ENCODE measurements around the gene PIR. TPM values are rescaled to one million over a fixed set of nuclear protein-coding genes. Genes with fewer than 3 reads are reported as not detected.

PIR gene
- total and polyA plus RNA-seq, 4 experiments from 2014 or later = 0.53 TPM; not detected in 3

- intact Hi-C loops (cut with micrococcal nuclease) = no loop called here
- no peak overlapping the region for H3K27ac ChIP-seq (ENCODE audit: low read depth, low read length)
- no peaks in the 10 kb centered on the region for H3K9me3 ChIP-seq (ENCODE audit: control insufficient read depth in 1 of 2, low read length in 2 of 2)
- ChIA-PET POLR2A (ENCODE audit: partially characterized antibody) (no interaction called here), CTCF (ENCODE audit: partially characterized antibody) (no interaction called here)
- Mint-ChIP-seq H3K36me3 (no peaks in the 10 kb centered on the region), H3K27ac (no peak overlapping the region), H3K9me3 (peaks cover 0 to 2% (median 0%) of the 10 kb centered on the region in 8 donors), H3K4me3 (no peak overlapping the region), H3K4me1 (no peaks in the 10 kb centered on the region), H3K27me3 (peaks cover 0 to 2% of the 10 kb centered on the region in 2 donors)
- no peaks in the 10 kb centered on the region for H3K27me3 ChIP-seq (ENCODE audit: insufficient read depth, low read length)
- H3K36me3 ChIP-seq (ENCODE audit: insufficient read depth, low read length) = no peaks in the 10 kb centered on the region
- H3K4me3 ChIP-seq (ENCODE audit: low read length in 2 of 2) = no peak overlapping the region
- no peaks in the 10 kb centered on the region for H3K4me1 ChIP-seq (ENCODE audit: insufficient read depth, low read length)
- DNase-seq = no peak
These were observed 51.7 kb downstream of the PIR start for GRCh38 chrX:15441464-15441863.

GRCh38 chrX:15438332-15438731, 54.8 kb downstream of the PIR start:
- Mint-ChIP-seq H3K27me3 (peaks cover 2 to 3% of the 10 kb centered on the region in 2 donors), H3K36me3 (no peaks in the 10 kb centered on the region), H3K27ac (no peak overlapping the region), H3K9me3 (peaks cover 0 to under 1% (median 0%) of the 10 kb centered on the region in 8 donors), H3K4me3 (no peak overlapping the region), H3K4me1 (no peaks in the 10 kb centered on the region)
- intact Hi-C loops (cut with micrococcal nuclease) = no loop called here
- H3K9me3 ChIP-seq (ENCODE audit: control insufficient read depth in 1 of 2, low read length in 2 of 2) = no peaks in the 10 kb centered on the region
- H3K4me3 ChIP-seq (ENCODE audit: low read length in 2 of 2) = no peak overlapping the region
- CTCF ChIA-PET (ENCODE audit: partially characterized antibody) = no interaction called here
- DNase-seq = no peak
- H3K36me3 ChIP-seq (ENCODE audit: insufficient read depth, low read length) = no peaks in the 10 kb centered on the region
- H3K27me3 ChIP-seq (ENCODE audit: insufficient read depth, low read length) = no peaks in the 10 kb centered on the region
- H3K27ac ChIP-seq (ENCODE audit: low read depth, low read length) = no peak overlapping the region
- POLR2A ChIA-PET (ENCODE audit: partially characterized antibody) = no interaction called here
- H3K4me1 ChIP-seq (ENCODE audit: insufficient read depth, low read length) = no peaks in the 10 kb centered on the region

- no peaks in the 10 kb centered on the region for H3K36me3 ChIP-seq (ENCODE audit: insufficient read depth, low read length)
- H3K4me3 Mint-ChIP-seq = no peak overlapping the region
- H3K9me3 ChIP-seq (ENCODE audit: control insufficient read depth in 1 of 2, low read length in 2 of 2) = no peaks in the 10 kb centered on the region
- no peak overlapping the region for H3K4me3 ChIP-seq (ENCODE audit: low read length in 2 of 2)
- H3K9me3 Mint-ChIP-seq = peaks cover 0 to 1% (median 0%) of the 10 kb centered on the region in 8 donors
- H3K4me1 ChIP-seq (ENCODE audit: insufficient read depth, low read length) = no peaks in the 10 kb centered on the region
- H3K27ac ChIP-seq (ENCODE audit: low read depth, low read length) = no peak overlapping the region
- H3K27me3 ChIP-seq (ENCODE audit: insufficient read depth, low read length) = no peaks in the 10 kb centered on the region
- peaks cover 5 to 6% of the 10 kb centered on the region in 2 donors for H3K27me3 Mint-ChIP-seq
- intact Hi-C loops (cut with micrococcal nuclease) = no loop called here
- no peaks in the 10 kb centered on the region for H3K4me1 Mint-ChIP-seq
- no peak for DNase-seq
- no peak overlapping the region for H3K27ac Mint-ChIP-seq
- ChIA-PET POLR2A (ENCODE audit: partially characterized antibody) (no interaction called here), CTCF (ENCODE audit: partially characterized antibody) (no interaction called here)
- H3K36me3 Mint-ChIP-seq = no peaks in the 10 kb centered on the region
These were observed 55.4 kb downstream of the PIR start for GRCh38 chrX:15437724-15438123.

GRCh38 chrX:15435836-15436619, 57.1 kb downstream of the PIR start:
- peaks cover 0 to 1% (median 0%) of the 10 kb centered on the region in 8 donors for H3K9me3 Mint-ChIP-seq
- DNase-seq = no peak
- intact Hi-C loops (cut with micrococcal nuclease) = no loop called here
- ChIA-PET POLR2A (ENCODE audit: partially characterized antibody) (no interaction called here), CTCF (ENCODE audit: partially characterized antibody) (no interaction called here)
- no peak overlapping the region for H3K4me3 Mint-ChIP-seq
- no peaks in the 10 kb centered on the region for H3K4me1 ChIP-seq (ENCODE audit: insufficient read depth, low read length)
- H3K27ac Mint-ChIP-seq = no peak overlapping the region
- no peaks in the 10 kb centered on the region for H3K4me1 Mint-ChIP-seq
- H3K27me3 Mint-ChIP-seq = peaks cover 5 to 11% of the 10 kb centered on the region in 2 donors
- no peaks in the 10 kb centered on the region for H3K9me3 ChIP-seq (ENCODE audit: control insufficient read depth in 1 of 2, low read length in 2 of 2)
- H3K27me3 ChIP-seq (ENCODE audit: insufficient read depth, low read length) = no peaks in the 10 kb centered on the region
- H3K36me3 ChIP-seq (ENCODE audit: insufficient read depth, low read length) = no peaks in the 10 kb centered on the region
- no peaks in the 10 kb centered on the region for H3K36me3 Mint-ChIP-seq
- no peak overlapping the region for H3K4me3 ChIP-seq (ENCODE audit: low read length in 2 of 2)
- H3K27ac ChIP-seq (ENCODE audit: low read depth, low read length) = no peak overlapping the region

GRCh38 chrX:15434205-15434604, 58.9 kb downstream of the PIR start:
- Histone ChIP-seq H3K4me3 (ENCODE audit: low read length in 2 of 2) (no peak overlapping the region), H3K36me3 (ENCODE audit: insufficient read depth, low read length) (no peaks in the 10 kb centered on the region), H3K9me3 (ENCODE audit: control insufficient read depth in 1 of 2, low read length in 2 of 2) (no peaks in the 10 kb centered on the region), H3K4me1 (ENCODE audit: insufficient read depth, low read length) (no peaks in the 10 kb centered on the region), H3K27ac (ENCODE audit: low read depth, low read length) (no peak overlapping the region), H3K27me3 (ENCODE audit: insufficient read depth, low read length) (no peaks in the 10 kb centered on the region)
- ChIA-PET CTCF (ENCODE audit: partially characterized antibody) (no interaction called here), POLR2A (ENCODE audit: partially characterized antibody) (no interaction called here)
- intact Hi-C loops (cut with micrococcal nuclease) = no loop called here
- Mint-ChIP-seq H3K27ac (no peak overlapping the region), H3K27me3 (peaks cover 5 to 13% of the 10 kb centered on the region in 2 donors), H3K4me1 (no peaks in the 10 kb centered on the region), H3K36me3 (no peaks in the 10 kb centered on the region), H3K4me3 (peak overlapping the region in 1 of 8 donors; percentile 40), H3K9me3 (peaks cover 0 to 1% (median 0%) of the 10 kb centered on the region in 8 donors)
- DNase-seq = no peak

- CTCF ChIA-PET (ENCODE audit: partially characterized antibody) = no interaction called here
- Mint-ChIP-seq H3K4me1 (no peaks in the 10 kb centered on the region), H3K27ac (no peak overlapping the region), H3K36me3 (no peaks in the 10 kb centered on the region), H3K9me3 (peaks cover 0 to 1% (median 0%) of the 10 kb centered on the region in 8 donors), H3K27me3 (peaks cover 7 to 13% of the 10 kb centered on the region in 2 donors), H3K4me3 (no peak overlapping the region)
- Histone ChIP-seq H3K27me3 (ENCODE audit: insufficient read depth, low read length) (no peaks in the 10 kb centered on the region), H3K36me3 (ENCODE audit: insufficient read depth, low read length) (no peaks in the 10 kb centered on the region), H3K4me3 (ENCODE audit: low read length in 2 of 2) (no peak overlapping the region), H3K27ac (ENCODE audit: low read depth, low read length) (no peak overlapping the region), H3K9me3 (ENCODE audit: control insufficient read depth in 1 of 2, low read length in 2 of 2) (no peaks in the 10 kb centered on the region), H3K4me1 (ENCODE audit: insufficient read depth, low read length) (no peaks in the 10 kb centered on the region)
- intact Hi-C loops (cut with micrococcal nuclease) = no loop called here
- DNase-seq = no peak
- POLR2A ChIA-PET (ENCODE audit: partially characterized antibody) = no interaction called here
These were observed 62.5 kb downstream of the PIR start for GRCh38 chrX:15430584-15430983.

- ChIA-PET POLR2A (ENCODE audit: partially characterized antibody) (no interaction called here), CTCF (ENCODE audit: partially characterized antibody) (no interaction called here)
- Histone ChIP-seq H3K27ac (ENCODE audit: low read depth, low read length) (no peak overlapping the region), H3K4me3 (ENCODE audit: low read length in 2 of 2) (no peak overlapping the region), H3K9me3 (ENCODE audit: control insufficient read depth in 1 of 2, low read length in 2 of 2) (no peaks in the 10 kb centered on the region), H3K4me1 (ENCODE audit: insufficient read depth, low read length) (no peaks in the 10 kb centered on the region), H3K36me3 (ENCODE audit: insufficient read depth, low read length) (no peaks in the 10 kb centered on the region), H3K27me3 (ENCODE audit: insufficient read depth, low read length) (no peaks in the 10 kb centered on the region)
- intact Hi-C loops (cut with micrococcal nuclease) = no loop called here
- Mint-ChIP-seq H3K4me3 (no peak overlapping the region), H3K4me1 (no peaks in the 10 kb centered on the region), H3K36me3 (no peaks in the 10 kb centered on the region), H3K27ac (no peak overlapping the region), H3K9me3 (peaks cover 0 to 1% (median 0%) of the 10 kb centered on the region in 8 donors), H3K27me3 (peaks cover 6 to 12% of the 10 kb centered on the region in 2 donors)
- no peak for DNase-seq
These were observed 63.1 kb downstream of the PIR start for GRCh38 chrX:15430076-15430475.
